GM12873 (cell line): ENCODE results near the gene ARL6IP4.

Experiments
- CTCF ChIP-seq: IDR thresholded peaks from 2 replicates; pipeline ENCODE4 v1.5.1; 2012; ENCODE audit warnings: low read depth, mild to moderate bottlenecking, moderate library complexity, low read length, control low read depth; ENCODE audit not compliant: insufficient read depth; ENCODE audit errors: missing control alignments

ARL6IP4 gene

GRCh38 chr12:122986258-122986871 lies 5.9 kb downstream of the ARL6IP4 start:
- TF ChIP-seq CTCF: no peak

- no peak for TF ChIP-seq CTCF
These were observed 6.8 kb downstream of the ARL6IP4 start for GRCh38 chr12:122987086-122987951.

GRCh38 chr12:122988036-122988435 lies 7.6 kb downstream of the ARL6IP4 start:
- no peak for TF ChIP-seq CTCF

- no peak for TF ChIP-seq CTCF
These were observed 8.2 kb downstream of the ARL6IP4 start for GRCh38 chr12:122988612-122989212.

- TF ChIP-seq CTCF: no peak
These were observed 8.9 kb downstream of the ARL6IP4 start for GRCh38 chr12:122989225-122989839.

GRCh38 chr12:122989874-122990419 lies 9.5 kb downstream of the ARL6IP4 start:
- TF ChIP-seq CTCF: no peak
